ENCODE measurements around the gene PSRC1.

Gene PSRC1

GRCh38 chr1:109295712-109296415, 12.9 kb upstream of the PSRC1 start:
- Histone ChIP-seq H3K4me3 (ENCODE audit: low read length) (no peak overlapping the region), H2AFZ (ENCODE audit: low read depth, low read length) (no peak overlapping the region), H3K79me2 (ENCODE audit: low read length) (no peaks in the 10 kb centered on the region), H3K27me3 (ENCODE audit: low read depth, low read length) (peaks cover 14% of the 10 kb centered on the region), H3K9ac (ENCODE audit: low read length) (no peak overlapping the region), H3K36me3 (replicated peaks; ENCODE audit: low read depth, low read length) (no peaks in the 10 kb centered on the region), H3K9me3 (ENCODE audit: insufficient read depth, low read length) (no peaks in the 10 kb centered on the region), H4K20me1 (ENCODE audit: insufficient read depth, low read length) (no peaks in the 10 kb centered on the region), H3K27ac (ENCODE audit: low read length) (no peak overlapping the region), H3K4me1 (ENCODE audit: low read length) (peaks cover 7% of the 10 kb centered on the region), H3K4me2 (ENCODE audit: low read length) (no peak overlapping the region)
- TF ChIP-seq, protein P1, sequence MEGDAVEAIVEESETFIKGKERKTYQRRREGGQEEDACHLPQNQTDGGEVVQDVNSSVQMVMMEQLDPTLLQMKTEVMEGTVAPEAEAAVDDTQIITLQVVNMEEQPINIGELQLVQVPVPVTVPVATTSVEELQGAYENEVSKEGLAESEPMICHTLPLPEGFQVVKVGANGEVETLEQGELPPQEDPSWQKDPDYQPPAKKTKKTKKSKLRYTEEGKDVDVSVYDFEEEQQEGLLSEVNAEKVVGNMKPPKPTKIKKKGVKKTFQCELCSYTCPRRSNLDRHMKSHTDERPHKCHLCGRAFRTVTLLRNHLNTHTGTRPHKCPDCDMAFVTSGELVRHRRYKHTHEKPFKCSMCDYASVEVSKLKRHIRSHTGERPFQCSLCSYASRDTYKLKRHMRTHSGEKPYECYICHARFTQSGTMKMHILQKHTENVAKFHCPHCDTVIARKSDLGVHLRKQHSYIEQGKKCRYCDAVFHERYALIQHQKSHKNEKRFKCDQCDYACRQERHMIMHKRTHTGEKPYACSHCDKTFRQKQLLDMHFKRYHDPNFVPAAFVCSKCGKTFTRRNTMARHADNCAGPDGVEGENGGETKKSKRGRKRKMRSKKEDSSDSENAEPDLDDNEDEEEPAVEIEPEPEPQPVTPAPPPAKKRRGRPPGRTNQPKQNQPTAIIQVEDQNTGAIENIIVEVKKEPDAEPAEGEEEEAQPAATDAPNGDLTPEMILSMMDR (IDR thresholded peaks at IDR 0.05; ENCODE audit: low read depth, low read length), result no peak
- no peak for TF ChIP-seq EZH2phosphoT487 (IDR thresholded peaks at IDR 0.05; ENCODE audit: low read depth)

GRCh38 chr1:109294481-109294880, 11.5 kb upstream of the PSRC1 start:
- Histone ChIP-seq H3K4me1 (ENCODE audit: low read length) (peaks cover 7% of the 10 kb centered on the region), H4K20me1 (ENCODE audit: insufficient read depth, low read length) (no peaks in the 10 kb centered on the region), H3K79me2 (ENCODE audit: low read length) (no peaks in the 10 kb centered on the region), H3K27ac (ENCODE audit: low read length) (no peak overlapping the region), H3K36me3 (replicated peaks; ENCODE audit: low read depth, low read length) (no peaks in the 10 kb centered on the region), H3K27me3 (ENCODE audit: low read depth, low read length) (peaks cover 14% of the 10 kb centered on the region), H3K9me3 (ENCODE audit: insufficient read depth, low read length) (no peaks in the 10 kb centered on the region), H3K4me3 (ENCODE audit: low read length) (no peak overlapping the region), H3K9ac (ENCODE audit: low read length) (no peak overlapping the region), H2AFZ (ENCODE audit: low read depth, low read length) (no peak overlapping the region), H3K4me2 (ENCODE audit: low read length) (no peak overlapping the region)
- TF ChIP-seq EZH2phosphoT487 (IDR thresholded peaks at IDR 0.05; ENCODE audit: low read depth), result no peak
- TF ChIP-seq, protein P1 (IDR thresholded peaks at IDR 0.05; ENCODE audit: low read depth, low read length), result no peak

GRCh38 chr1:109293026-109293425, 10.1 kb upstream of the PSRC1 start:
- no peak overlapping the region for H3K4me3 ChIP-seq (ENCODE audit: low read length)
- no peaks in the 10 kb centered on the region for H3K79me2 ChIP-seq (ENCODE audit: low read length)
- peaks cover 7% of the 10 kb centered on the region for H3K4me1 ChIP-seq (ENCODE audit: low read length)
- no peak overlapping the region for H3K9ac ChIP-seq (ENCODE audit: low read length)
- no peaks in the 10 kb centered on the region for H3K9me3 ChIP-seq (ENCODE audit: insufficient read depth, low read length)
- H4K20me1 ChIP-seq (ENCODE audit: insufficient read depth, low read length), result no peaks in the 10 kb centered on the region
- H2AFZ ChIP-seq (ENCODE audit: low read depth, low read length), result no peak overlapping the region
- no peak overlapping the region for H3K4me2 ChIP-seq (ENCODE audit: low read length)
- H3K27me3 ChIP-seq (ENCODE audit: low read depth, low read length), result peaks cover 14% of the 10 kb centered on the region
- no peak overlapping the region for H3K27ac ChIP-seq (ENCODE audit: low read length)
- no peak for TF ChIP-seq EZH2phosphoT487 (IDR thresholded peaks at IDR 0.05; ENCODE audit: low read depth)
- TF ChIP-seq, protein P1 (IDR thresholded peaks at IDR 0.05; ENCODE audit: low read depth, low read length), result no peak
- H3K36me3 ChIP-seq (replicated peaks; ENCODE audit: low read depth, low read length), result no peaks in the 10 kb centered on the region

DNA sequence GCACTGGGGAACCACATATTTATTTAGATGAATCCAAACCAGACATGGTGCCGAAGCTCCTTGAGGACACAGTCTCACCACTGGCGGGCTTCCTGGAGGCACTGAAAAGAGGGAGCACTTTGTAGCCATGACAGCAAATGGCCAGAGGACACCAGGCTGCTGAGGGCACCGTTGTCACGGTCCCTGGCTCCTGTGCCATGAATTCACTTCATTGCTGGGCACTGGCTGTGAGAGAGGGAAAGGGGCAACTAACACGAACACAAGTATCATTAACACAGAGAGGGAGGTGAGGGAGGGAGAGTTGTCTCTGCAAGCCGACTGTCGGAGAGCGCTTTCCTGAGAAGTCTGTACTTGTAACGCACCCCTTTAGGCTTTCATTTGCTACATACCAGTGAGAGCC, 9.4 kb upstream of the PSRC1 start:
- H4K20me1 ChIP-seq (ENCODE audit: insufficient read depth, low read length), result no peaks in the 10 kb centered on the region
- H3K4me2 ChIP-seq (ENCODE audit: low read length), result no peak overlapping the region
- H3K79me2 ChIP-seq (ENCODE audit: low read length), result no peaks in the 10 kb centered on the region
- H3K4me3 ChIP-seq (ENCODE audit: low read length), result no peak overlapping the region
- H2AFZ ChIP-seq (ENCODE audit: low read depth, low read length), result no peak overlapping the region
- TF ChIP-seq, protein P1 (IDR thresholded peaks at IDR 0.05; ENCODE audit: low read depth, low read length), result no peak
- no peak for TF ChIP-seq EZH2phosphoT487 (IDR thresholded peaks at IDR 0.05; ENCODE audit: low read depth)
- H3K9me3 ChIP-seq (ENCODE audit: insufficient read depth, low read length), result no peaks in the 10 kb centered on the region
- no peaks in the 10 kb centered on the region for H3K36me3 ChIP-seq (replicated peaks; ENCODE audit: low read depth, low read length)
- peaks cover 7% of the 10 kb centered on the region for H3K4me1 ChIP-seq (ENCODE audit: low read length)
- peaks cover 14% of the 10 kb centered on the region for H3K27me3 ChIP-seq (ENCODE audit: low read depth, low read length)
- no peak overlapping the region for H3K27ac ChIP-seq (ENCODE audit: low read length)
- H3K9ac ChIP-seq (ENCODE audit: low read length), result no peak overlapping the region
